Stimulated activated naive CD8-positive, alpha-beta T cell treated with anti-CD3 and anti-CD28 coated beads, Interleukin-15, Interleukin-2, amounts not matched to agents 100 ng/mL and 50 ng/mL, for 24 hours (primary cell): ENCODE results near the gene MSI1.

Source experiments
- H3K27ac Mint-ChIP-seq: one replicate; pipeline ENCODE4 v1.8.0; 2021; ENCODE audit warnings: mild to moderate bottlenecking, mixed read lengths
- H3K27me3 Mint-ChIP-seq: one replicate; pipeline ENCODE4 v1.8.0; 2021; ENCODE audit warnings: mixed read lengths
- H3K36me3 Mint-ChIP-seq: one replicate; pipeline ENCODE4 v1.8.0; 2021; ENCODE audit warnings: low read depth, mixed read lengths
- H3K4me1 Mint-ChIP-seq: one replicate; pipeline ENCODE4 v1.8.0; 2021; ENCODE audit warnings: low read depth, mixed read lengths
- H3K4me3 Mint-ChIP-seq: one replicate; pipeline ENCODE4 v1.8.0; 2021; ENCODE audit warnings: mild to moderate bottlenecking, mixed read lengths
- H3K9me3 Mint-ChIP-seq: one replicate; pipeline ENCODE4 v1.8.0; 2021; ENCODE audit warnings: mixed read lengths

The MSI1 gene

DNA sequence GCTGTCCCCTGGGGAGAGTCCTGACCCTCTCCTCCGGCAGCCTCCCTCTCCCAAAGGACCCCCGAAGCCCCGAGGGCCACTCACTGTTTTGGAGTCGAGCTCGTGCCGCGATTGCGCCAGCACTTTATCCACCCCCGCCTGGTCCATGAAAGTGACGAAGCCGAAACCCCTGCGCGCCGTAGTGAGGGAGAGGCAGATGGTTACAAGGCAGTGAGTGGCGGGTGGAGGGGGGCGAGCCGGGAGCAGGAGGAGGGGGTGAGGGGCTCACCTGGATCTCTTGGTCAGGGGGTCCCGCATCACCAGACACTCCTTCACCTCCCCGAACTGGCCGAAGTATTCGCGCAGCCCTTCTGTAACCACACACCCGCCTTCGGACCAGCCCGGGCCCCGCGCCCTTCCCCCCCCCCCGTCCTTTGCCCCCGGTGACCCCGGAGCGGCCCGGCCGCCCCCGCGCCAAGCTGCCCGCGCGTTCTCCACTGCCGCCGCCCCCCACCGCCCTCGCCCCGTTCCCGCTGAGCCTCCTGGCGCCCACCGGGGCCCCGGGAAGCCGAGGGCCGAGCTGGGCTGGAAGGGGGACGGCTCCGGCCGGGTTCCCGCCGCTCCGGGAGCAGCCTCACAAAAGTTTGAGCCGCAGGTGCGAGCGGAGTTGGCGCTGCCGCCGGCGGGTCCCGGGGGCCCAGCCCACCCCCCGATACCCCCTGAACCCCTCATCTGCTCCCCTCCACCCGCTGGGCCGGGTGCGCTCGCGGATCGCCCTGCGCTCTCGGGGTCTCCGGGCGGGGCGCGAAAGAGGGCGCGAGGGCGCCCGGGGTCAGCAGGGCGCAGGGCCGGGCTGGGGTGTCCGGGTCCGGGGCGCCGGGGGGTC is 808 bp downstream of the MSI1 start:
- Mint-ChIP-seq H3K27ac (no peak overlapping the region), H3K4me1 (peaks cover 18% of the 10 kb centered on the region), H3K27me3 (peaks cover 78% of the 10 kb centered on the region), H3K4me3 (peak overlapping the region; percentile 55), H3K9me3 (no peaks in the 10 kb centered on the region), H3K36me3 (no peaks in the 10 kb centered on the region)

DNA sequence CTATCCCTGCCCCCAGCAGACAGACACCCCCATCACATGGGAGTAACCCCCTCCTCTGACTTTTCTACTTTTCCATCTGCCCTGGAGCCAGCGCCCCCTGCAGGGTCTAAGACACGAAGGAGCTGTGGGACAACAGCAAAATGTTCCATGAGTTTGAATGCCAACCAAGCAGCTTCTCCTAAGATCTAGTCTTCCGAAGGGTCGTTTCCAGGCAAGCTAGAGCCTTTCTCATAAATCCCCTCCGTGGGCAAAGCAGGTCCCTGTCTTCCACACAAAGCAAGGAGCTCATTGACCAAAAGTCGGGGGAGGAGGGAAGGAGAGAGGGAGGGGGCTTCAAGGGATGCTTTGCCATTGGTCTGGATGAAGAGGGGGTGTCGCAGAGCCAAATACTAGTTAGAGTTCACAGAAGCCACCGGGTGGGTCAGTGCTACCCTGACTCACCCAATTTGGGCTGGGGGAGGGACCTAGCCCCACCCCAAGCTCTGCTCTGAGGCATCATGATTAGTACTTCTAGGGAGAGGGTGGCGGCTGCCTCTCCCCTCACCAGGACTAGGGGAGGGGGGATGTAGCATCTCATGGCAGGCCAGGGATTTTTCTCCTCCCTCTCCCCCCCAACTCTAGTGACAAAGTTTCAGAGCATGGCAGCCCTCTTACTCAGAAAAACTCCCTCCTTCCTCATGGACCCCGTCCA is 1.6 kb downstream of the MSI1 start:
- H3K36me3 Mint-ChIP-seq, result no peaks in the 10 kb centered on the region
- H3K4me1 Mint-ChIP-seq, result peaks cover 19% of the 10 kb centered on the region
- peak overlapping the region; percentile 55 for H3K4me3 Mint-ChIP-seq
- H3K27ac Mint-ChIP-seq, result no peak overlapping the region
- H3K27me3 Mint-ChIP-seq, result peaks cover 80% of the 10 kb centered on the region
- H3K9me3 Mint-ChIP-seq, result no peaks in the 10 kb centered on the region

DNA sequence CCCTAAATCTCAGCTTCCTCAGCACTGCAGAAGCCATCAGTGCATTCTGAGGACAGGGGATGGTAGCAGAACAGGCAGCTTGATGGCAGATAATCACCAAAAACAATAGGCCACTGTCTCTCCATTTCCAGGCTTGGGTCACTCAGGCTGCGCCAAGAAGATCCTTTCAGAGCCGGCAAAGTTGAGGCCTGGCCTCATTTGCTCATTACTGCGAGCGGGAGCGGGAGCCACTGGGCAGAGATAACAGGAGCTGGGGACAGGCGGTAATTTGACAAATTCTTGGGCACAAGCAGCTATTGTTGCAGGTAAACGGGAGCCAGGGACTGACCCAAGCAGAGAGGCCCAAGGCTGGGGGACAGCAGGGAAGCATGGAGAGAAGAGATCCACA is 2.1 kb downstream of the MSI1 start:
- no peak overlapping the region for H3K27ac Mint-ChIP-seq
- H3K4me3 Mint-ChIP-seq, result no peak overlapping the region
- peaks cover 22% of the 10 kb centered on the region for H3K4me1 Mint-ChIP-seq
- no peaks in the 10 kb centered on the region for H3K36me3 Mint-ChIP-seq
- H3K9me3 Mint-ChIP-seq, result no peaks in the 10 kb centered on the region
- H3K27me3 Mint-ChIP-seq, result peaks cover 80% of the 10 kb centered on the region

DNA sequence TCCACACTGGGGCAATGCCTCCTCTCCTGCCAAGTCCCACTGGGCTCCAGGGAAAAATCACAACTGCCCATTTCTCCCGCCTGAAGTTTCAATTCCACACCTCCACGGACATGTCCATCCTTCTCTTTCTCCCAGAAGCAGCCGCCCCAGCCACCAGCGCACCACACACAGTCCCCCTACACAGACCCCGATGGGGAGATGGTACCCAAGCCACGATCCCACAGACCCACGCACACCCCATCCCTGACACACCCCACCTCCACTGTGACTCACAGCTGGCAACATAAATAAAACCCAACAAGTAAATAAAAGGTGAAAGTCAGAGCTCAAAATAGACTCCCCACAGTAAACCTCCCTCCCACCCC is 2.6 kb downstream of the MSI1 start:
- Mint-ChIP-seq H3K4me3 (no peak overlapping the region), H3K36me3 (no peaks in the 10 kb centered on the region), H3K4me1 (peaks cover 22% of the 10 kb centered on the region), H3K9me3 (no peaks in the 10 kb centered on the region), H3K27ac (no peak overlapping the region), H3K27me3 (peaks cover 74% of the 10 kb centered on the region)

DNA sequence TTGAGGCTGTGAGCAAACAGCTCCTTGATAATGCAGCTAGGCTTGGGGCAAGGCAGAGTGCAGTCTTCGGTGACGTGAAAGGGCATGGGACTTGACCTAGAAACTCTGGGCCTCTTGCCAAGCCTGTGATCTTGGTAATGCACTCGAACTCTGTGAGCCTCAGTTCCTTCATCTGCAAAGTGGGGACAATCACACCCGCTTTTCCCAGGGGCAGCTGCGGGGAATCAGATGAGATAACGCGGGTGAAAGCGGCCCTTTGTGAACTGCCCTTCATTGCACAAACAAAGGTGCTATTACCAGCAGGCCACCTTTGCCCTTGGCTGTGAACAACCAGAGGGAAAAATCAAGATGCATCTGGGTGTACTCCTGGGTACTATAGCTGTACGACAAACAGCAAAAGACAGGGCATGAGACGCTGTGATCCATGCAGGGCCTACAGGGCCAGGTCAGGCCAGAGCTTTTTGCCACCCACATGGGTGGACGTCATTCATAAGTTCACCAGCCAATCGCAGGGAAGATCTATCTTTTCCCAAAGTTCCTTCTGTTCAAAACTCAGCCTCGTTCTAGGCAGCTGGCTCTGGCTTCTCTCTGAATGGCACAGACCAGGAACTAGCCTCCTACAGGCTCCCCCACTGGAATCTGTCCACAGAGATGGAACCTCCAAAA is 3.2 kb downstream of the MSI1 start:
- no peaks in the 10 kb centered on the region for H3K36me3 Mint-ChIP-seq
- no peak overlapping the region for H3K4me3 Mint-ChIP-seq
- peaks cover 74% of the 10 kb centered on the region for H3K27me3 Mint-ChIP-seq
- no peaks in the 10 kb centered on the region for H3K9me3 Mint-ChIP-seq
- H3K27ac Mint-ChIP-seq, result no peak overlapping the region
- peaks cover 22% of the 10 kb centered on the region for H3K4me1 Mint-ChIP-seq

DNA sequence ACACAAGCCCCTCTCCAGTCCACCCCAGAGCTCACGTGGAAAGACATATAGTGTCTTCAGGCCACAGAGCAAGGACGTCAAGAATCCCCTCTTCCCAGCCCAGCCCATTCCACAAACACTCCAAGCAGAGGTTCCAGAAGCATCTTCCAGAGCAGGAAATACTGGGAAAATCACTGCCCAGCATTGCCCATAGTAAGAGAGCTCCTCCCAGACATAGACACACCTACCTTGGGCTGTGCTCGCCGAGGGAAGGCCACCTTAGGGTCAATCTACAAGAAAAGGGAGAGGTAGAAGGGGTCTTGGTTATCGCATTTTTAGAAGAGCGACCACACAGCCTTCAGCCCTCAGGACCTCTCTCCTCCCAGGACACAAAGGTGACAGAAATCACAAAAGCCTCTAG is 4.5 kb downstream of the MSI1 start:
- no peak overlapping the region for H3K27ac Mint-ChIP-seq
- peaks cover 69% of the 10 kb centered on the region for H3K27me3 Mint-ChIP-seq
- peaks cover 14% of the 10 kb centered on the region for H3K4me1 Mint-ChIP-seq
- no peak overlapping the region for H3K4me3 Mint-ChIP-seq
- H3K36me3 Mint-ChIP-seq, result no peaks in the 10 kb centered on the region
- H3K9me3 Mint-ChIP-seq, result no peaks in the 10 kb centered on the region

DNA sequence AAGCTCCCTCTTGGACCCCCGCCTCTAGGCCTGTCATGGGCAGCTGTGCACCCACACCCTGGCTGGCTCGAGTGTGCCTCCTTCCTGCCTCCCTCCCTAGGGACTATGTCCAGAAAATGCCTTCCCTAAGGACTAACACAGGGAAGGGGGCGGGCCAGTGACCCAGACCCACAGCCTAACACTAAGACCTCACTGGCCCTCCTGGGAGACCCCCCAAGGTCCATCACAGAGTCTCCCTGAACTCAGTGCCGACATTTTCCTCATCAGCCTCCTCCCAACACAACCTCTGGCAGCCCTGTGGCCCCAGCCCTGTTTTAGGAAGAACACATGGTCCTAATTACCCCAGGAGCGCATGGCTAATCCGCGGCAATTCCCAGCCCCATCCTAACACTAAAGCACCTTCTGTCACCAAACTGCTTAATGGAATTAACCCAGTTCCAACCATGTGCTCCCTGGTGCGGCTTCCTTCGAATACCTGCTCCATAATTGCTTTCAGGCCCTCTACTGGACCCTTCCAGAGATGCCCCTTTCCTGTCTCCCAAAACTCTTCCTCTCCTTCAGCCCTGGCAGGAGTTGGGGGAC is 5.6 kb downstream of the MSI1 start:
- Mint-ChIP-seq H3K4me3 (no peak overlapping the region), H3K36me3 (no peaks in the 10 kb centered on the region), H3K27me3 (peaks cover 71% of the 10 kb centered on the region), H3K4me1 (peaks cover 11% of the 10 kb centered on the region), H3K9me3 (no peaks in the 10 kb centered on the region), H3K27ac (no peak overlapping the region)

DNA sequence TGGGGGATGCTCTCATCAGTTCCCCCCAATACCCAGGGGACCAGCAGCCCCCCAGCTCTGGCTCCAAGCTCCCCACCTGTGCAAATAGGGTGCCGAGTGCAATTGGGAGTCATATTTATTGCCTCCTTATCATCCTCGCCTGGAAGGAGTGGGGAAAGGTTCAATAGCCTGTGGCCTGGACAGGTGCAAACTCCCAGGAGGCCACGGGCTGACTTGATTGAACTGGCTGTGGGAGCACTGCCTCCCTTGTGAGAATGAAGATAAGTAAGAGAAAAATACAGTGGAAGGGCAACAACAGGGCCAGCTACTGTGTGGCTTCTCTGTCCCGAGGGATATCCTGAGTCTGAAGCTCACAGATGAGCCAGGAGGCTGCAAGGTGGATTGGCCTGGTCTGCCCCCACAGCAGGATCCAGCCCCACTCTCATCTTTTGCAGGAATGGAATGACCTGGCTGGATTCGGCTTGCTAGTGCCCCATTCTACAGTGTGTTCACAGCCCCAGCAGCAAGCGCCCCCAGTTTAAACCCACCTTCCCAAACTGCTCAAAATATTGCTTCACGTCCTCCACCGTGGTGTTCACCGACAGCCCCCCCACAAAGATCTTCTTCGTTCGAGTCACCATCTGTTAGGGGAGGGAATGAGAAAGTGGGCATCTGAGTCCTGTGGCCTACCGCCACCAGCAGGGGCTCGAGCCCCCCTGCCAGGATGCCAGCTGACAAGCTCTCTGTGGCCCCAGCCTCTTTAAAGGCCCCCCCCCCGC is 6.3 kb downstream of the MSI1 start:
- H3K27ac Mint-ChIP-seq, result no peak overlapping the region
- peaks cover 74% of the 10 kb centered on the region for H3K27me3 Mint-ChIP-seq
- H3K4me3 Mint-ChIP-seq, result no peak overlapping the region
- no peaks in the 10 kb centered on the region for H3K9me3 Mint-ChIP-seq
- H3K4me1 Mint-ChIP-seq, result peaks cover 9% of the 10 kb centered on the region
- H3K36me3 Mint-ChIP-seq, result no peaks in the 10 kb centered on the region

DNA sequence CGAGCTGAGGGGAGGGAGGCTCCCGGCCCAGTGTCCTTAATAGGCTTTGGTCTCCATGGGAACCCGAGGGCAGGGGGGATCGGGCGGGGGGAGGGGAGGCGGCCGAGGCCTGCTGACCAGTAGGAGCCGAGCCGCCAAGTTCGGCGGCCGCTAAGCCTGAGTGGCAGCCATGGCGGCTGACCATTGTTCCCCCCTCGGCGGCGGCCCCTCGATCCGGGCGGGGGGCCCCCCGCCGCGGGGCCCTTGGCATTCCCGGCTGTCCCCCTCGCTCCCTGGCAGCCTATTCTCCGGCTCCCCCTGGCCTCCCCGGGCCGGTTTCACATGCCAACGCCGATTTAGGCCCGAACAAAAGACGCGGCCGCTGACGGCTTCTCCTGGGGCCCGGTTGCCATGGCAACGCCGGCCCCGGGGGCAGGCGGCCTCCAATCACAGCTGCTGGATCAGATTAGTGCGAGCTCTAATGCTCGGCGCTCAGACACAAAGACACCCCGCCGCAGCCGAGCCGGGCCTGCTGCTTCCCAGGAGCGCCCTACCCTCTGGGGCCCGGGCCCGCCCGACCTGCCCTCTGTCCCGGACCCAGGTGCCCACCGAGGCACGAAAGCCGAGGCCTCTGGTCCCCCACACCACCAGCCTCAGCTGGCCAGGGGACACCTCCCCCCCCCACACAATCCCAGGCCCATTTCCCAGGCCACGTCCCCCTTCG is 7.3 kb downstream of the MSI1 start:
- Mint-ChIP-seq H3K27ac (no peak overlapping the region), H3K4me3 (no peak overlapping the region), H3K36me3 (no peaks in the 10 kb centered on the region), H3K27me3 (peaks cover 65% of the 10 kb centered on the region), H3K9me3 (no peaks in the 10 kb centered on the region), H3K4me1 (peaks cover 5% of the 10 kb centered on the region)

DNA sequence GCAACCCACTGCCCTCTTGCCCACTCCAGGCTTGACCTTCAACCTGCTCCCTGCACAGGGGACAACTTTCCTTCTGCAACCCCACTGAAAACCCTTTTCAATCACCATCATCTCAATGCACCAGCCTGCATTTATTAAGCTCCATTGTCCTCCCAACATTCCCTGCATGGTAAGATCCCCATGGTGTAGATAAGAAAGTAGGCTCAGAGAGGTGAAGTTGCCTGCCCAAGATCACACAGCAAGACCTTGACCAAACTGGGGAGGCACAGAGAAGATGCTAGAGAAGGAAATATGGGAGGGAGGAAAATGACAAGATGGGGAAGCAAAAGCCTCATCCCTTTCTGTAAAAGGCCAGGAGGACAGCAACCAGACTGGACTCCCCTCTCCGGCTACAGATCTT is 9.8 kb downstream of the MSI1 start:
- H3K36me3 Mint-ChIP-seq, result no peaks in the 10 kb centered on the region
- peaks cover 42% of the 10 kb centered on the region for H3K27me3 Mint-ChIP-seq
- no peaks in the 10 kb centered on the region for H3K9me3 Mint-ChIP-seq
- H3K4me3 Mint-ChIP-seq, result no peak overlapping the region
- H3K27ac Mint-ChIP-seq, result no peak overlapping the region
- H3K4me1 Mint-ChIP-seq, result peaks cover 5% of the 10 kb centered on the region

DNA sequence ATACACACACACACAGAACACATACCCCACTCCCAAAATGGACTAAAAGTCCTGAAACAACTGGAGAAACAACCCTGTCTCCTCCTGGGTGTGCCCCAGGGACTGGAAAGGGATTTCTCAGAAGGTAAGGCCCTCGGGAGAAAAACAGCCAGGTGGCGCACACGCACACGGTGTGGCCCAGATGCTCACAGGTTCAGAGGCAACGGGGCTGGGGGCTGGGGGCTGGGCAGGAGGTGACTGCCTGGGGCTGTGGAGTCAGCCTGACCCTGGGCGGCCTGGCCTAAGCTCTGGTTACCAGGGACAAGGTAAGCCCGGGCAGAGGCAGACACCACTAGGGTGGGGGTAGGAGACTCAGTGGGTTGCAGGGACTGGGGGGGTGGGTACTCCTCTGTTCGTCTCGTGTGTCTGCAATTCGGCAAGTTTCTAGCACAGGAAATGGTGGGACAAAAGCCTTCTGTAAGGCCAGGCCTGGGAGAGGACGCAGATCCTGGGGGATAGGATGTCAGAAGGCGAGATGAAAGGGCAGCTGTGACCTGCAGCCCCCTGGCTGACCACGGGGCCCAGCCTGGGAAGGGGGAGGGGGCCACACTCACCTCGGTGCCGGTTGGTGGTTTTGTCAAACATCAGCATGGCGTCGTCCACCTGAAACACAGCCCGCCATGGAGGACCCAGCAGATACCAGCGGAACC is 10.4 kb downstream of the MSI1 start:
- peaks cover 38% of the 10 kb centered on the region for H3K27me3 Mint-ChIP-seq
- no peak overlapping the region for H3K27ac Mint-ChIP-seq
- peaks cover 5% of the 10 kb centered on the region for H3K4me1 Mint-ChIP-seq
- H3K4me3 Mint-ChIP-seq, result no peak overlapping the region
- H3K36me3 Mint-ChIP-seq, result no peaks in the 10 kb centered on the region
- H3K9me3 Mint-ChIP-seq, result no peaks in the 10 kb centered on the region

DNA sequence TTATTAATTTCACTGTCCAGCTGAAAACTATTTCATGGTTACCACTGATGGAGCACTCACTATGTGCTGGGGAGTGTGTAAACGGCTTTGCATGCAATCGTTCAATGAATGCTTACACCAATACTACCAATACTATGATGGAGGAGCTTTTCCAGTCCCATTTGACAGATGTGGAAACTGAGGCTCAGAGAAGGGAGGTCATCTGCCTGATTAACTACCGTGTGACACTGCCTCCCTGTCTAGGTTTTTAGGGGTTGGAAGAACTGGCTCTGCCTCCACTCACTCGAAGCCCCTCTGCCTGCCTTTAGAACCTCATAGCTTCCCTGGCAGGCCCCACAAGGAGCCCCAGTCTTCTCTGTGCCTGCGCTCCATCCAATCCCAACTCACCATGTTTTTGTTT is 11.9 kb downstream of the MSI1 start:
- Mint-ChIP-seq H3K27me3 (peaks cover 25% of the 10 kb centered on the region), H3K4me3 (no peak overlapping the region), H3K9me3 (no peaks in the 10 kb centered on the region), H3K27ac (no peak overlapping the region), H3K4me1 (peaks cover 3% of the 10 kb centered on the region), H3K36me3 (no peaks in the 10 kb centered on the region)

DNA sequence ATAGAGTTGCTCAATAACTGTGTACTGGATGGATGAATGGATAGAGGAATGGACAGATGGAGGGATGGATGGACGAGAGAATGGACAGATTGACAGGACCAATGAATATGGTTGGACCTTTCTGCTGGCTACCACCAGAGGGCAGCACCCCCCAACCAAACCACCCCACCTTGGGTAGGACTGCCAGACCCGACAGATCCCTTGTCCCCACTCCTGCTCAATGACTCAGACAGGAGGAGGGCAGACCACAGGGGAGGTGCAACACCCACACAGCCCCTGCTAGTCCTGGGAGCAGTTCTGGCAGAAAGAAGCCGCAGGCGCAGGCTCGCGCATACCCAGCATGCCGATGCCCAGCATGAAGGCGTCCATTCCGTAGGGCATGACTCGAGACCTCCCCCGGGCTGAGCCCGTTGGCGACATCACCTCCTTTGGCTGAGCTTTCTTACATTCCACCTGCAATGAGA is 12.4 kb downstream of the MSI1 start:
- H3K4me1 Mint-ChIP-seq, result peaks cover 2% of the 10 kb centered on the region
- no peaks in the 10 kb centered on the region for H3K9me3 Mint-ChIP-seq
- H3K36me3 Mint-ChIP-seq, result no peaks in the 10 kb centered on the region
- H3K4me3 Mint-ChIP-seq, result no peak overlapping the region
- no peak overlapping the region for H3K27ac Mint-ChIP-seq
- peaks cover 24% of the 10 kb centered on the region for H3K27me3 Mint-ChIP-seq
